ENCODE results near the gene AMER2.

AMER2 gene

DNA sequence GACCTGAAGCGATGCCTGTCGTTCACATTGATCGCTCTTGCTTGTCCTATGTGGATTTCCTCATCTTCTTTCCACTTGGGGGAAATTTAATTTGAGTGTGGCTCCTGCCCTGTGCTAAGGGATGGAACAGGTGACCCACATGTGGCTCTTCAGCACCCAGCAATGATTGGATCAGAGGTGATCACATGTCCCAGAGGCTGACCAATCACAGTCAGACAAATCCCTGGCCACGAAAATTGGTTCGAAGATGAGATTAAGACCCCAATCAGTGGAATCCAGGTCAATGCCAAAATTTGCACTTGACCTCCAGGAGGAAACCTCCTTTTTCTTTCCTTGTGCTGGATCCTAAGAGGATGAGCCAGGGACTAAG, 23.7 kb downstream of the AMER2 start:
- DNase-seq = no peak

DNA sequence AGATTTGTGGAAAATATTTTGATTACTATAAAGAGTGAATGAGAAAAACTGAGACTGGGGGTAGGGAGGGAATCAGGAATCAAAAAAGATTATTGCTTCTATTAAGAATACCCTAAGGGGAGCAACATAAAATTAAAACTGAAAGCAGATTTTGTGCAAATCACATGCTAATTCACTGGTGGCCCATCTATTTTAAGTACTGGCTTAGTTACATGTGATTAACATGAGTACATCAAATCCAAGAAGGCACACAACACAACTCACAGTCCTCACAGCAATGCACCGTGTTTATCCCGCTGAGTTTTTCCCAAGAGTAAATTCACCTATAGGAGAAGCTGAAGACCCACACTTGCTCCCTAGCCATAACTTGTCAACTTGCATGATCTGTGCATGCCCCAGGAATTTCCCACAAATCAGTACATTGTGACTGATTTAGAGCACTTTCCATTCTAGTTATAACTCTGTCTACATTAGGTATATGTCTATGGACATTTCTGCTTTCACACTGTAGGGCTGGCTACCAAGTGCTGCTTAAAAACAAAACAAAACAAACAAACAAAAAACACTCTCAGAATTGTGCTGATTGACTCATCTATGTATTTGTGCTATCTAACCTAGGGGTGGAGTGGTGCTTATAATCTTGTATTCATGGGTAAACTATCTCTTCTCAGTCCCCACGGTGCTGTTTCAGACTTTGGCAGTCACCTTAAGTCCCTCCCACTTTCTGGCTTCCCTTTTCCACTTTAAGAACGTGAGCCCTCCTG, 24.3 kb downstream of the AMER2 start:
- peak; percentile 34 for DNase-seq

DNA sequence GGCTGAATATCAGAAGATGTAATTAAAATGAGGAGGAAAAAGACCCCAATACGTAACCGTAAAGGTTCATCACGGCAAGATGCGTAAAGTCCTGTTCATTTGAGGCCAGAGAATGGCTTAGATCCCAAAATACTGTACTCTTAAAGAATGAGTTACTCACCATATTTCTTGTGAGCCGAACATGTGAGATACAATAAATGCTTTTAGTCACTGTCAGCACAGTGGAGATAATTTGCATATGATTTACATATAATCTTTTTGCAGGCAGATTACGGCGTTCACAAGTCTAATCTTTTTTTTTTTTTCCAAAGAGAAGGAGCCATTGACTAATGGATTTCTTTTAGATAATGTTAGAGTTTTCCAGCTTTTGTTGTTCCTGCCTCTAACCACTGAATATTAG, 28.4 kb downstream of the AMER2 start:
- no peak for DNase-seq

DNA sequence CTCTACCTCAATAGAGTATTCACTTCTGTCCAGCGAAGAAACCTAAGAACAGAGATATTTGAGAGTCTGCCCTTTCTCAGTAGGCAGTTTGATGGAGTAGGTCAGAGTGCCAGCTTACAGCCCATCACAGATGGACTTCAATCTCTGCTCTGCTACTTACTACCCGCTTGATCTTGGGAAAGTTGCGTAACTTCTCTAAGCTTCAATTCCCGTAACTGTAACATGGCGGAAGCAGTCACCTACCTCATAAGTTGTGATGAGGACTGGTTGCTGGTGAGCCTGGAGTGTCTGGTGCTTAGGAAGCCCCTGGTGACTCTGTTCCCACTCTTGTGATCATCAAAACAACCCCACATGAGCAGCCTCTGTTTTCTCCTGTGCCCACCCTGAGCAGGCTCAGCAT, 31.0 kb downstream of the AMER2 start:
- no peak for DNase-seq

DNA sequence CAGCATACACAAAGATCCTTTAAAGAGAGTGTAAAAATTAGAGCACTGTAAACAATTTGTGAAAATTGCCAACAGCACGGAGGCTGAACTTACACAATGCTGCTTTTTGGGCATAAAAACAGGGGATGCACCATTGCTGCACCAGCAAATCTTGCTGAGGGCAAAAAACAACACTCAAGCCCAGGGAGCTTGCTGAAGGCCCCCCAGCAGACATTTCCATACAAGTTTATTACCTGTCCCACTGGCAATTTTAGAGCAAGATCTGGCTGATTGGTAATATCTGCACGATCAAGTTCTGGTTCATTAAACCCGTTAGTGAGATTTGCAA, 34.3 kb downstream of the AMER2 start:
- no peak for DNase-seq

DNA sequence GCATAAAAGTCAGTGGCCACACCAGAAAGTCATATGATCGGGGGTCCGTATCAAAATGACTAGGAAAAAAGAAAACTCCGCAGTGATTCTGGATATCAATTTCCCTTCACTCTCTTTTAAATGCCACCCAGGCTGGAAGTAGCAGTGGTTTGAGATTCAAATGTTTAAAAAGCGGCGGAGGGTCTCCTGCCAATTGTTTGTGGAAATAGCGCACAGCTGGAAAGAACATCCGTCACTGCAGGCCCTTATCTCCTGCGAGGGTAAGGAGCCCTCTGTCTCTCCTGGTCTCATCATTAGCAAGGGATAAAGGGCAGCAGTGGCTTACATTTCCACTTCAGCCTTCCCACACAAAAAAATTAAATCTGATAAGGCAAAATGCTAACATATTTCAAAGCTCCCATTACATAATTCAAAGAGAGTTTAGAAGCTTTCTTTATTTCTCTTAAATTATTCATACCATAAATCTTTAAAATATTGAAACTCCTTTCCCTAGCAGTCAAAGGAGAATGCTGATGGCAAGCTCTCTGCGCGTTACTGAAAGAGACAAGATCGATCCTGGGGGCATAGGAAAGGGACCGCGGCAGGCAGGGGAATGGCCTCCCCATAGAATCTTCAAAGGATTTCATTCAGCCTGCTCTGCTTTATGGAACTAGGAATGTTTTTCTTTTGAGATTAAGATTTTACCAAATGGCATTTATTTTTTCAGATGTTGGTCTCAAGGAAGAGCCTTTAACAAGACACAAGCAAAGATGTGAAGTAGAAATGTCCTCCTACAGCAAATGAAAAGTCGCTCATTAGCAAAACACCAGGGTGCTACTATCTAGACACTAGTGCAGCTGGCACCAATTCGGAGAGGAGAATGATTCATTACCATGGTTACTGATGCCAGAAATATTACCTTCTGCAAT, 35.0 kb downstream of the AMER2 start:
- DNase-seq = no peak

DNA sequence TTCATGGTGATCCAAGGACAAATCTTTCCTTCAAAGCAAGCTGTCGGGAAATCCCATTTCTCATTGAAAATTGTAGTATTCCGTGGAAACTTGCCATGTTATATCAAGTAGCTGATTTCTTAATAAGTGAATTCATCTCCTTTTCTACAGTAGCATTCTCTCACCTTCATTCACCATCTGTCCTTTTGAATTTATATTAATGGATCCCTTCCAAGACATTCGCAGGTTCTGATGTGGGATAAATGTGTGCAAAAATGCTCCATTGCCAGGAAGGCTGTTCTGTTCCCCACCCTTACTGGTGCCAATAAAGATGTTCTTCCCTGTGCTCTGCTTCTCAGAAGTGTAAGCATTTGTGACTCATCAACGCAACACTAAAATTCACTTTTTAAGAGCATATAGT, 36.2 kb downstream of the AMER2 start:
- DNase-seq = no peak

DNA sequence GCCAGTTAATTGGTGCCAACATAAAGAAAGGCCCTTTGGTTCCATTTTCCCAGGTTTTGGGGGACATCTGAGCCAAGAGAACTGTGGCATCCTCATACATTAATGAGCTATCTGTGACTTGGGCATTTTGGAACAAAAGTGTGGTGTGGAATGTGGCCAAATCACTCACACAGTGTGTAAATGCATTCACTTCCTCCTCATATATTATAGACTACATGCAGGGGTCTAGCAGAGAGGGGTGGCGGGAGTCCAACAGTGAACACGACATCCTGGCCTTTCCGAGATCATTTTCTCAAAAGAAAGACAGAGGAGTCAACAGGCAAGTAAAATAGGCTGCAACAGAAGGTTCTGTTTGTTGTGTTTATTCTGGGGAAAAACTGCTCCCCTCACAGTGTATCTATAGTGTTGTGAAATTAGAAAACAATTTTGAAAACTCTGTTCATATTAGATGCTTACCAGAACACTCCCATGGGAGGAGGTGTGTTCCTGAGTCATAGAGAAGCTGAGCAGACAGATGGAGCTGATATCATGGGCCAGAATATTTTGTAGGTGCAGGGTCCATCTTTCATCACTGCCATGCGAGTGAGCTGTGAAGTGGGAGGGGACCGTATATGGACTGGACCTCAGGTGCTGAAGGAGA, 39.2 kb downstream of the AMER2 start:
- no peak for DNase-seq

DNA sequence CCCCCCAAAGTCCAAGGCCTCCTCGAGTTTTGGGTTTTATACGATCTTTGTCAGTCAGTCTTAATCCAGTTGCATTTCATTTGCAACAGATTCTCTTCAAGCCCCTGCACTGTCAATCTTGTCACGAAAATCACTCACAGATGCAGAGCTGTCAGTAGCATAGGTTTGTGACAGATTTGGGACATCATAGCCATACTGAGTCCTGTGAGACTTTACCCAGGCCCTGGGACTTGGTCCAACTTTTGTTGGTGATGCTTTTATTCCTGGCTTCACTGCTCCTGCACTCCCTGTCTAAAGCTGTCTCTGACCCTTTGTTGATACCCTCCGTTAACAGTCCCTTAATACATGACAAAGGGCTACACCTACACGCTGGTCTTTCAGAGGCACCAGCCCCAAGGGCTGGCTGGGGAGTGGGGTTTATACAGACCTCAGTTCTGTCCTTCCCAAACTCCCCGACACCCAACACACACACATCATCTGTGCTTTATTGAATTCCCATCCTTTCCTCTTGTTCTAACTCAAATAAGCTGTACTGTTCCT, 40.1 kb downstream of the AMER2 start:
- DNase-seq = no peak

DNA sequence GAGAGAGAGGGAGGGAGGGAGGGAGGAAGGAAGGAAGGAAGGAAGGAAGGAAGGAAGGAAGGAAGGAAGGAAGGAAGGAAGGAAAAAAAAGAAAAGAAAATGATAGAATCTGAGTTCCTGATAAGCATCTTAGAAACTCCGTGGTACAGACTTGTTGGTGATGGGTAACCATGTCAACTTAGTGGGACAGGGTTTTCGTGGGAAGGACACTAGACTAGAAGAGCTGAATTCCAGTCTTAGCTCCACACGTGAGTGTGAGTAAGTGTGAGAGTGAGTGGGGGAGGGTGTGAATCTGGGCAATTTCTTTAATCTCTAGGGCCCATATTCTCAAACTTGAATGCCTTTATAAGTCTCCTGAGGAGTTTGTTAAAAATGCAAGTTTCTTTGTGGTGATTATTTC, 41.1 kb downstream of the AMER2 start:
- DNase-seq = no peak

DNA sequence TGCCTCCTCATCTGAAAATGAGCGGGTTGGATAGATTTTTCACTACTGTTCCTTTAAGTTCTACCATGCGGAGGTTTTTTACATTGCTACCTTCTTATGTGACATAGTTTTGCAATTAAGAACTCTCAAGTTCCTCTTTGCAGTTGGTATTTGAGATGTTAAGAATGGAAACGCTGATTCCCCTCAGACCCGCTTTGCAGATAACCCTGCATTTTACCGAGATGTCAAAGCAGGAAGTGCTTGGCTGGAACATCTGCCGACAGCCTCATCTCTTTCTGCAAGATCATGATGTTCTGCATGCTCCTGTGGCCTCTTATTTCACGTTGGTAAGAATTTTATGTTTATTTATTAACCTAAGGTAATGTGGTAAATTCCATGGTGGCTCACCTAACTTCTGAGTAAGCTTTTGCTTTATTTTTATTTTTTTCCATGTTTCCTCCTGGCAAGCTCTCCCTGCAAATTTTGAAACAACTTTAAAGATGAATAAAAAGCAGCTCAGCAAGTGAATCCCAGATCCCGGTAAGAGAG, 53.6 kb downstream of the AMER2 start:
- no peak for DNase-seq

DNA sequence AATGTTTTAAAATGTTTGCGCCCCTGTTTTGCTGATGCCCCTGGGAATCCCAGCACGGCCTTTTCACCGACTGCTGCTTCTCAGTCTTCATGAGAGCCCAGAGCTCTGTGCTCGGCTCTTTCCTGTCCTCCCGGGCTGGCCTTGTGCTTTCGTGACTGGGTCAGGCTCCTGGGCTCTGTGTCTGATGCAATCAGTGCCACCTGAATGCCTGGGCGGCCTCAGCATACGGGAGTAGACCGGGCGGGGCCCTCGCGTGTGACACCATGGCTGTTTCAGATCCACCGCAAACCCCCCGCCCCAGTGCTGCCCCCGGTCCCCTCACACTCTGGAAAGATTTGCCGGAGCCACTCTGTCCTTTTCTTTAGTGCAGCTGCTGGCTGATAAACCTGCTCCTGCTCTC, 54.8 kb downstream of the AMER2 start:
- DNase-seq = no peak

DNA sequence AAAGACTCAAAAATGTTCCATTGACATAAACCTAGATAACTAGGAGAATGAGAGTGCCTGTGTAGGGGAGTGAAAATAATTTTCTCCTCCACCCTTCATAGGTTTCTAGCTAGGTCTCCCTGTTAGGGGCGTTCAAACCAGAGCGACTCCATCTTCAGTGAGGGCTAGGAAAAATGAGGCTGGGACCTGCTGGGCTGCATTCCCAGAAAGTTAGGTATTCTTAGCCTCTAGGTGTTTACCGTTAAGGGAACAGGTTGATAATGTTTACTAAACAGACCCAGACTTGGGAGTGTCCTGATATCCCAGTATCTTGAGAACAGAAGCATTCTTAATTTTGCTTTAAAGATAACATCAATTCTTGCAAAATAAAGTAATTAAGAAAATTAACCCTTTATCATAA, 56.0 kb downstream of the AMER2 start:
- DNase-seq = no peak

DNA sequence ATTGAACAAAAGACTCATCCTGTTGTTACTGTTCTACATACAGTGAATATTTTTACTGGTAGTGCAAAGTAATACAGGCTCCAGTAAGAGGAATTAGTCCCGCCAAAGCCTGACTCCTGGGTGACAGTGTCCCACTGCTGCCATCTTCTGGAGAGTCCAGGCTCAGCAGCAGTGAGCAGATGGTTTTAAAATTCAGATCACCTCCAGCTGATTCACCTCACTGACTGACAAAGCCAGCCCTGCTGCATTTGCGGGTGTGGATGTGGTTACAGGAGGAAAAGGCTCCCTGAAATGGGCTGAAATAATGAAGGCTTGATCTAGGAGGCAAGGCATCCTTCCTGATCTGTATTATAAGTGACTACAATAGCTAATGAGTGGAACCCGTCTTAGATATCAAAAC, 57.9 kb downstream of the AMER2 start:
- DNase-seq = peak; percentile 82

DNA sequence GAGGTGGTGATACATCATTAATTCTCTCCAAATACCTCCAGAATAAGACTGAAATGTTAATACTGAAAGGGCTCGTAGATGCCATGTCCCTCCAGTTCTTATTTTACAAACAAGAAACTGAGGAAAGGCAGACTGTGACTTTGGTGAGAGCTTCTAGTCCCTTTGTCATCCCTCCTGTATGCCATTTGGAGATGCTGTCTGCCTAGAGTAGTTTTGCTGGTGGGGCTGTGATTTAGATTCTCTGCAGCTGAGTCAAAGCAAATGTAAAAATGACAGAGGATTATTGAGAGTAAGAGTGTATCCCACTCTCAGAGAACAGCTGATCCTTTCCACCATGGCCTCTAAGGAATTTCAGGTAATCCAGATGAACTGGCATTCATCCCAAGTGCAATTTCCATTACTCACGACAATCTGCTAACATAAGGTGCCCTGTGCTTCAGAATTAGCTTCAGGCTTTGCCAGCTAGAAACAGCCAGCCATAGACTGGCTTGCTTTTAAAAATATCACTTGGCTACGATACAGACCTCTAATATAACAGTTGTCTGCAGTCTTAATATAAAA, 59.3 kb downstream of the AMER2 start:
- DNase-seq = no peak
